ENCODE measurements around the gene HOTAIR. TPM values are rescaled to one million over a fixed set of nuclear protein-coding genes. Genes with fewer than 3 reads are reported as not detected.

The HOTAIR gene
- total RNA-seq, 1 donor from 2014 or later, result not detected

DNA sequence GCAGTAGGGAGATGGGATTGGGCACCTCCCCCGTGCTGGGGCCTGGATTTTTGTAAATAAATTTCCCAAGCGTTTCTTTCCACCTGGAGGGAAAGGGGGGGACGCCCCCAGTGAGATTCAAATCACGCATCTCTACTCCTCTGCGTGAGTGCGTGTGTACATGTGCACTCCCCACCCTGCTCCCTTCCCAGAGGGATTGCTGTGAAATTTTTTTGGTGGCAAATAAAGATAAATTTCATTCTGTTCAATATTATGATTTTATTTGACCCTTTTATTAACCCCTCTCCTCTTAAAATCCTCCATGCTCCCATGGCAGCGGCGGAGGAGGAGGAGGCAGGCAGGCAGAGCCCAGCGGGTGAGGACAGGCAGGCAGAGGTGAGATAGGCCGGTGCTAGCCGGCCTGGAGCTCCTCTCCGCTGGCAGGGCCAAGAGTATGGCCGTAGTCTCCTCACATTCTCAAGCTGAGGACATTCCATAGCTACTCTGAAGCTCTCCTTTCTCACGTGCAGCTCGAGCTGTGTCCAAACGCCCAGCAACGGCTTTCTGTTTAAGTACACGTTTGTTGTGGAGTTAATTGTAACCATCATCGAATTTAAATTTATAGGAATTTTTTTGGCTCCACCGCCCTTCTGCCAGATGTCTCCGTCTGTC is 1.5 kb upstream of the HOTAIR start:
- no peak for DNase-seq (ENCODE audit: low read depth, low spot score)

- DNase-seq (ENCODE audit: low read depth, low spot score), result no peak
Observed at GRCh38 chr12:53975479-53976152, 862 bp upstream of the HOTAIR start.

DNA sequence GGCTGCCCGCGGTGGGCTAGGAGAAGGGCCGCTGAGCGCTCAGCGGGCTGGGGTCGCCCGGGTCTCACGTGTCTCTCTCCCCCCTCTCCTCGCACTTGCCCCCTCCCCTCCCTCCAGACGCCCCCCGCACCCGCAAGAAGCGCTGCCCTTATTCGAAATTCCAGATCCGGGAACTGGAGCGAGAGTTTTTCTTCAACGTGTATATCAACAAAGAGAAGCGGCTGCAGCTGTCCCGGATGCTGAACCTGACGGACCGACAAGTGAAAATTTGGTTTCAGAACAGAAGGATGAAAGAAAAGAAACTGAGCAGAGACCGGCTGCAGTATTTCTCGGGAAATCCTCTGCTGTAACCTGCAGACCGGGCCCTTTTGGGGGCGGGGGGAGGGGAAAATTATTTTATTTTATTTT is 314 bp upstream of the HOTAIR start:
- no peak for DNase-seq (ENCODE audit: low read depth, low spot score)

GRCh38 chr12:53973236-53974042 is 1.3 kb downstream of the HOTAIR start:
- DNase-seq (ENCODE audit: low read depth, low spot score), result no peak

DNA sequence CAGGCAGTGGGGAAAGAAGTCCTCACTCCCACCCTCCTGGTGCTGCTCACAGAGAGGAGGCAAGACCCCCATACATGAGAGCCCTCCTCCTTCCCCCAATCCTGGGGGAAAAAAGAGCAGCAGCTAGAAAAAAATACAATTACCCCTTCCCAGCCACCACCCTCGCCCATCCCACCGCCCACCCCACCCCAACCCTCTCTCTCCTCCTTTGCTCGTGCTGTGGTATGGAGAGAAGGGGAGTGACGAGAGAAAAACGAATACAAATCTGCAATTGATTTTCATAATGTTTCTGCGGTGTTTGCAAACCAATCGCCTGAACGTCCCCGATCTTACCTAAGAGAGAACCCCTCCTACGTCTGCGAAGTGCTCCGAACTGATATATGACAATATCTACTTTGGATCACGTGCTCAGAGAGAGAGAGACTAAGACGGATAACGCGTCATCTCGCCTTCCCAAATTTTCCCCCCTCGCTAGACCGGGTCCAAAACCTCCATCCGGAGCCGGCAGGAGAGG is 2.0 kb downstream of the HOTAIR start, which contains the start of gene HOXC11:
Gene HOXC11 (plus strand): TSS at position 405 of the 514 bp plus-strand sequence. CDS start 116 bp downstream, outside the sequence.
- DNase-seq (ENCODE audit: low read depth, low spot score), result no peak

GRCh38 chr12:53972152-53972702 is 2.5 kb downstream of the HOTAIR start:
- no peak for DNase-seq (ENCODE audit: low read depth, low spot score)

GRCh38 chr12:53971686-53972085 is 3.1 kb downstream of the HOTAIR start:
- no peak for DNase-seq (ENCODE audit: low read depth, low spot score)

DNA sequence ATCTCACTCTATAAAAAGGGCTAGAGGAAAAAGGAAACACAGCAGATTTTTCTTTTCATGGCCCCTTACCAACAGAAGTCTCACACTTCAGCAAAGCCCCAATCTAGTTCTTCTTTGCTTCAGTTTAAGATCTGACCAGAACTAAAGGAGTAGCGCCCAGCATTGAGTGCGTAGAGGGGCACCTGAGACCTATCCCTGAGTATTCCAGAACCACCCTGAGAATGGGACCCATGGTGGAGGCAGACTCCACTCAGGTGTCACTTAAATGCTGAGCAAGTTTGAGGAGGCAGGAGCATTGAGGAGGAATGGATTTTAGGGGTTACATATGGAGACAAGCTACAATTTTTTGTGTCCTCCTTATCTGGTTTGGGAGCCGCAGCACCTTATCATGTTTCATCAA is 3.6 kb downstream of the HOTAIR start:
- DNase-seq (ENCODE audit: low read depth, low spot score), result no peak

- no peak for DNase-seq (ENCODE audit: low read depth, low spot score)
Observed at GRCh38 chr12:53970451-53970850, 4.3 kb downstream of the HOTAIR start.

DNA sequence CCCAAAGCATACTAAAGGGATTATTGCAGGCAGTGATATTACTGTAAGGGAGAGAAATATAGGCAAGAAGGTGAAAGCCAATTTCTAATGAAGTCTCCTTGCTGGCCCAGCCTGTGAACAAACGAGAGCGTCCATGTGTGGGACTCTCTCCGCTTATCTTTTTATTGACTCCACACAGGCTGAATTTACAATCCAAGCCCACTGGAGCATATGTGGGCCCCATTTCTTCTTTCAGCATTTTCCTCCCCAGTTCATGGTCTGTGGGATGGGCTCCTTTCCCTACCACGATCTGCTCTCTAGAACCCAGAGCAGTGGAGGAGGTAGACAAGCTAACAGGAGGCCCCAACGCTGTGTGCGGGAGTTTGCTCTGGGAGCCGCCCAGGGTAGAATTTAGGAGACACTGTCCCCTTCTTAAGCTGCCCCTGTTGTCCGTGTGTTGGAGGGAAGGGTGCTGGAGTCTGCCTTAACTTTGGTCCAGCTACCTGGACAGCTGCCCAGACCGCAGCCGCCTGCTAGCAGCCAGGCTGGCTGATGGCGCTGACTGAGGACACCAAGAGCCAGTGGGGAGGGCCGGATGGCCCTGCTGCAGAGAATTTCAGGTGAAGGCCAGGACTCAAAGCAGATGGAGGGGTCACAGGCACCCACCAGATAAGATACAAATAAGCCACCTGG is 5.0 kb downstream of the HOTAIR start:
- DNase-seq (ENCODE audit: low read depth, low spot score), result no peak

GRCh38 chr12:53968214-53969127 is 6.3 kb downstream of the HOTAIR start:
- no peak for DNase-seq (ENCODE audit: low read depth, low spot score)

- DNase-seq (ENCODE audit: low read depth, low spot score), result no peak
Observed at GRCh38 chr12:53967421-53967925, 7.3 kb downstream of the HOTAIR start.

- no peak for DNase-seq (ENCODE audit: low read depth, low spot score)
Observed at GRCh38 chr12:53966385-53967133, 8.2 kb downstream of the HOTAIR start.

DNA sequence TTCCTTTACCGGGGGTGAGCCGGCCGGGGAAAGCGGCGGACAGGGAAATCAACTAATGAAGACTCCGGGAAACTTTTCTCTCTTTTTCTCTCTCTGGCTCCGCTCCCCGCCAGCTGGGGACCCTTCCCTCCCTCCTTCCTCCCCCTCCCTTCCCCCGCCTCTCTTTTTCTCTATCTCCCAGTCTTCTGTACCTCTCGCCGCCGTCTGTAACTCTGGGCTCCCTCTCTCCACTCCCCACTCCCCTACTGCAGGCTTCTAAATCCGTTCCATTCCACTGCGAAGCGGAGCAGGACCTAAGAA is 8.7 kb downstream of the HOTAIR start:
- no peak for DNase-seq (ENCODE audit: low read depth, low spot score)

GRCh38 chr12:53965281-53966084 is 9.3 kb downstream of the HOTAIR start:
- no peak for DNase-seq (ENCODE audit: low read depth, low spot score)

DNA sequence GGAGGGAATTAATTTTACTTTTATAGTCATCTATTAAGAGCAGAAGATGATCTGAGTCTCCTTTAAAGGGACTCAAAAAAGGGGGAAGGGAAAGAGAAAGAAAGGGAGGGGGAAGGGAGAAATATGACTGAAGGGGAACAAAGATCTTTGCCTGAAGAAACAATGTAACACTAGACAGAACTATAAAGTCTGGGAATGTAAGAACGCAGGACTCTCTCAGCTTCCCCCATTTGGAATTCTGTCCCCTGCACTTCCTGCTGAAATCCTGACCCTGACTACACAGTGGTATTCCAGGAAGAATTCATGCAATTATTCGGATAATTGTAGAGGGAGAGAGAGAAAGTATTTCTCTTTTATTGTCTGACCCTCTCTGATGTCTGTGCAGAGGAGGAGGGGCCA is 10.4 kb downstream of the HOTAIR start:
- no peak for DNase-seq (ENCODE audit: low read depth, low spot score)

GRCh38 chr12:53963434-53964314 is 11.1 kb downstream of the HOTAIR start:
- DNase-seq (ENCODE audit: low read depth, low spot score), result no peak

DNA sequence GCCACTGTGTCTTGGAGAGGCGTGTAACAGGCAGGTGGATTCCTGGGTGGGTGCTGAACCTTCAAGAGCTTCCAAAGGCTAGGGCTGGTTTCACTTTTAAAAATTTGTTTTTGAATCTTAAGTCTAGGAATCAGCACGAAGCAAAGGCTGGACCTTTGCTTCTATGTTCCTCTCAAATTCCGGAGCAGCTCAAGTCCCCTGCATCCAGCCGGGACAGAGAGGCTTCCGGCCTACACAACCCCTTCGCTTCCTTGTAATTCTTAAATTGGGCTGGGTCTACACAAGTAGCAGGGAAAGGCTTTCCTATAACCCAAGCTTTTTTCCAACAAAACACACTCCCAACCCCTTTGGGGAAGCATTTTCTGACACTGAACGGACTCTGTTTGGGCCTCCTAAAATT is 11.7 kb downstream of the HOTAIR start:
- no peak for DNase-seq (ENCODE audit: low read depth, low spot score)

All from pulmonary artery endothelial cell (primary cell).